ENCODE measurements around the gene SKAP2.

DNA sequence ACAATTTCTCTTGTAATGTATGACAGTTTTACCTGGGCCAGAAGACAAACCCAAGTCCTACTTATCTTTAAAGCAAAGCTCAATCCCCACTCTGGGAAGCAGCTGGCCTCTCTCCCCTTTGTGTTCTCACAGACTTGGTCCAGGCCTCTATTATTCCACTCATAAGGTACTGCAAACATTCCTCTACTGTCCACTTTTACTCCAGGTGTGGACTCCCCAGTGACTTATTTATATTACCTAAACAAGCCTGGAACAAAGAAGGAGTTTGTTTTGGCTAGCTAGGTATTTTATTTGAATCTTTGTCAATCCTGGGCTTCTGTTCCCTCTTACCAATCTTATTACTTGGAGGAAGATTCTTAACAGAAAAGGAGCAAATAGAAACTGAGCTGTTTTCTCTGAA is 163.5 kb downstream of the SKAP2 start:
- TF ChIP-seq CTCF (IDR thresholded peaks at IDR 0.05) (no peak), POLR2A (IDR thresholded peaks at IDR 0.05) (no peak)
